Midbrain (tissue), 1 donor: ENCODE results near the gene PAX6.

Experiments
- DNase-seq: peaks from one replicate; lab custom pipeline; 2025; lab: John Stamatoyannopoulos, UW

The PAX6 gene

GRCh38 chr11:31797190-31798056 lies 13.7 kb downstream of the PAX6 start:
- DNase-seq, result no peak

DNA sequence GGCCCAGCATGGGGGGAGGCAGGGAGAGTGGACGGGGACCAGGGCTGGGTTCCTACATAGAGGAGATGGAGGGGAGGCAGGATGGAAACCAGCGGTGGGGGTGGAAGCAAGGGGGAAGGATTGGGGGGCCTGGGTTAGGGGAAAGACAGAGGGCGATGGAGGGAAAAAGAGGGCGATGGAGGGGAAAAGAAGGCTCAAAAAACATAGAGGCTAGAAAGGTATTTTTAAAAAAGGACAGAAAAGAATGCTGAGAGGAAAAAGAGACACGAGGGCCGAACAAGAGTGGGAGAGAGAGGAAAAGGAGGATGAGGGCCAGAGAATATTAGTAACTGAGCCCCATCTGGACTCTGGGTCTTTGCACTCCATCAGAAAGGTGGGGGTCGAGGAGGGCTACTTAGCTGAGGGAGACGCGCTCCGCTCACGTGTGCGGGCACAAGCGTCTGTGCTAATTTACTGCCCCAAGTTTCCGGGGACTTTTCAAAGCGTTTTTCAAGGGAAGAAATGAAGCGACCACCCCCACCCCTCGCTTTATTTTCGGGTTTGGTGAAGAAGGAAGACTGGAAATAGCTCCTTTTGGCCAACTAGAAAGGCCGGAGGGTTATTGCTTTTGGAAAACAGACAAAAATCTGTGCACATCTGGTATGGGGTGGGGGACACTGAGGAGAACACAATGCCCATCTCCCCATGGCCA lies 14.5 kb downstream of the PAX6 start:
- no peak for DNase-seq

GRCh38 chr11:31795706-31796498 lies 15.2 kb downstream of the PAX6 start:
- DNase-seq, result no peak

GRCh38 chr11:31794548-31794947 lies 16.6 kb downstream of the PAX6 start:
- no peak for DNase-seq

DNA sequence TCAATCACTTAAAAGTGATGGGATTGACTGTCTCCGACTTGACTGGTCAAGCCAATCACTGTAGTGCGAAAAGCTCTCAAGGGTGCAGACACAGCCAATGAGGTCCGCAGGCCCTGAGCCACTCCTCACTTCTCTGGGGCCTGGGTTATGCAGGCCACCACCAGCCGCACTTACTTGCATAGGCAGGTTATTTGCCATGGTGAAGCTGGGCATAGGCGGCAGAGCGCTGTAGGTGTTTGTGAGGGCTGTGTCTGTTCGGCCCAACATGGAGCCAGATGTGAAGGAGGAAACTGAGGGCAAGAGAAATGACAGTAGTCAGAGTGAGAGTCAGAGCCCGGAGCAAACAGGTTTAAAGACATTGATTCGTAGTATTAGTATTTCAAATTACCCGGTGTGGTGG lies 17.9 kb downstream of the PAX6 start:
- DNase-seq, result no peak

- no peak for DNase-seq
Measured at GRCh38 chr11:31792456-31792855, 18.7 kb downstream of the PAX6 start.

- DNase-seq, result no peak
Measured at GRCh38 chr11:31792036-31792435, 19.1 kb downstream of the PAX6 start.

- no peak for DNase-seq
Measured at GRCh38 chr11:31790649-31791048, 20.5 kb downstream of the PAX6 start.

GRCh38 chr11:31788085-31788484 lies 23.0 kb downstream of the PAX6 start:
- DNase-seq, result no peak

DNA sequence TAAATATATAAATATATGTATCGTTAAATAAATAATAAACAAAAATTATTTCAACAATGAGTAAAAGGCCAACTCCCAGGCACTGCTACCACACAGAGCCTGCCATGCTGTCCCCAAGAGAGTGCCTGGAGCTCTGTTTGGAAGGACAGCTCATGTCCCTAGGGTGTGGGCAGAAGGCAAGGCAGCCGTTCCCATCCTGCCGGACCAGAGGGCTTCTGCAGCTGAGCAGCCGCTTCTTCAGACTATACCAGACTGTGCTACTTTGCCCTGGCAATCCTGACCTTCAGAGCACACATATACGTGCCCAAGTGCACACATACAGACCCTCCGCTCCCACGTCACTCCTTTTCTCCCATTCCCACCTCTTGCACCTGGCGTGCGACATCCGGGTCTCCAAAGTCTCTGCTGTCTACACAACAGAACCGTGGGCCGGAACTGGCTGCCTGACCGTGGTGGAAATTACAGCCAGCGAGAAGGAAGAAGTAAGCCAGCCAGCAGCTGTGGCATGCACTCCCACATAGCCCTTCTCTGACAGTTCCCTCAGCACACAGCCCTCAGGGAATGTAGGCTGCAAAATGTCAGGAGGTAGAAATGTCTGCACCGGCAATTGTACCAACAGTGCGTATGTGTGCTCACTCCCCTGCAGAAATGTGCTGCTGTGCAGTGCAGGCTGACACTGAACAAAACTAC lies 24.0 kb downstream of the PAX6 start:
- no peak for DNase-seq

DNA sequence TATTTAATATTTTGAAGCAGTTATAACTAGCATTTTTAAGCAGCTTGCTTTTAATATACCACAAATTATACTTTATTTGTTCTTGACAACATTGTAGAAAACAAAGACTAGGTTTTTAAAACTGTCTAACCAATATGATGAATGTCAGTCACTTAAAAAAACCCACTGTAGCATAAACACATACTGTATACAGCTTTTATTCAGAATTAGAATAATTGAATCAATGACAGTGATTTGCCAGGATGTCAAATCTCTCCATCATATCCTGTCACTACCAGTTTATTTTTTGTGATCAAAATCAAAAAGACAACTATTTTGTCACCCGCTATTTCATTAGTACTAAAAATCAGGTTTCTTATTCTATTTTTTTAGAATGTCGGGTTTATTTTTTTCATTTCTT lies 26.5 kb downstream of the PAX6 start:
- no peak for DNase-seq

DNA sequence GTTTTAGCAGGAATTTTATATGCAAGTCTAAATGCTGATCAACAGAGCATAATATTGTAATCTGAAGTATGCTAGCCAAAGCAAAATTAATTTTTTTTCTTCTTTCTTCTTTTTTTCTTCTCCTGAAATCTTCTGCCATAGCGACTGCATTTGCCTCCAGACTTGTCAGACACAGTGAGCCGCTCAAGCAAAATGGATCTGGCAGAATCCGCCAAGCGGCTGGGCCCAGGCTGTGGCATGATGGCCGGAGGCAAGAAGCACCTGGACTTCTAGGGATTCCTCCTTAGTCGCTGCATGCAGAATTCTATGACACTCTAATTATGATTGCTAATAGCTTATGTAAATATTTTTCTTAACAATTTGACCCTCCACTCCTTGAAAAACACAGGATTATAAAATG lies 27.9 kb downstream of the PAX6 start:
- no peak for DNase-seq

- no peak for DNase-seq
Measured at GRCh38 chr11:31782257-31782656, 28.9 kb downstream of the PAX6 start.

GRCh38 chr11:31780480-31780971 lies 30.6 kb downstream of the PAX6 start:
- no peak for DNase-seq

DNA sequence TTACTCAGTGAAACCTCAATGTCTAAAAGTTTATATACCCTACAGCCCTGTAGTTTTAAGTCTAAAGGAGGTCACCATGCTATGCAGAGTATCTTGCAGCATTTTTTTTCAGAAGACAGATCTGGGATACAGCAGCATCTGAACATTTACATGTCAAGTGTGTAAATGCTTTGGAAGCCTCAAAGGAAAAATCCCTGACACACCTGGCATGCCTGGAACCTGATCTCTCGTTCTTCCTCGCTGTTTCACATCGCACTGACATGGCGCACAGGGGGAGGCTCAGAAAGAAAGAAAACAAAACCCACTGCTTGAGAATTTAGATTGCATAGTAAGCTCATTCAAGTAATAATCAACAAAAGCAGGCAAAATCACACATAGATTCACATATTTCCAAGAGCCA lies 31.0 kb downstream of the PAX6 start:
- DNase-seq, result no peak

DNA sequence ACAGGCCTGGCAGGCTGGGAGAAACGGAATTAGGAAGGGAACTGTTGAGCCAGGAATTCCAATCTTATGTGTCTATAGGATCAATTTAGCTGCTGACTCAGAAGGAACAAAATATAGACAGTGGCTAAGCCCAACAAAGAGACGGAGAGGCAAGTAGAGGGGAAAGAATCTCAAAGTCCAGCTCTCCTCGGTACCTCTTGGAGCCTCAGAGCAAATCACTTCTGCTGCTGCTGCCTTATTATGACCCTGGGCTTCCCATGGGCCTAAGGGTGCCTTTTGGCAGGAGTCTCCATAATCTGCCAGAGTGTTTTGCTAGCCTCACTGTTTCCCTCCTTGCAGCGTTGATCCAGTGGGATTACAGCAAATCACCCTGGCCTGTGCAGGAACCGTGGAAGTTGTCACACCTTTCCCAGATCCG lies 31.7 kb downstream of the PAX6 start:
- no peak for DNase-seq

- DNase-seq, result no peak
Measured at GRCh38 chr11:31772412-31772811, 38.7 kb downstream of the PAX6 start.

DNA sequence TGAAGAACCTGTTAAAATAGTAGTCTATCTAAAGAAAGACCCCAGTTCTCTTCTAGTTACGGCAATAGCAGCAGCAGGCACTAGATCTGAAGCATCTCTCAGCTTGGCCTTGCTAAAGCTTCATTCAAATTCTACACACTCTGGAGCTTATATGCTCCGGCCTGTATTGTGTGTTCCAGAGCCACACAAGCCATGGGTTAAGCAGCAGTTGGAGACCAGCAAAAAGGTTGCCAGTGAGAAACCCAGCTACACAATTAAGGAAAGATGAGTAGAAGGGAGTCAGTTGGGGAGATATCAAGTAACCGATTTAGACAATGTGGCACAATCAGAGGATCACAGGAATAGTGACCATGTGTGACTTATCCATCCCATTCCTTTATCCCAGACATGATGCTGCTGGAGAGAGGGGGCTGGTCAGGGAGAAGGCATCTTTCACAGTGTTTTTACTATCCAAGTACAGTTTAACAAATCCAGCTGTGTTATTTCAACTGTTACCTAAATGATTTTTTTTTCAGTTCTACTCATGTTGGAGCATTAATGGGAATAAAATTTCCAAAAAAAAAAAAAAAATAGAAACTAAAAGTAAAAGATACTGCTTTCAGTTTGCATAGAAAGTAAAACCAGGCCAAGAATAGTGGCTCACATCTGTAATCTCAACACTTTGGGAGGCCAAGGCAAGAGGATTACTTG lies 41.0 kb downstream of the PAX6 start:
- DNase-seq, result no peak

DNA sequence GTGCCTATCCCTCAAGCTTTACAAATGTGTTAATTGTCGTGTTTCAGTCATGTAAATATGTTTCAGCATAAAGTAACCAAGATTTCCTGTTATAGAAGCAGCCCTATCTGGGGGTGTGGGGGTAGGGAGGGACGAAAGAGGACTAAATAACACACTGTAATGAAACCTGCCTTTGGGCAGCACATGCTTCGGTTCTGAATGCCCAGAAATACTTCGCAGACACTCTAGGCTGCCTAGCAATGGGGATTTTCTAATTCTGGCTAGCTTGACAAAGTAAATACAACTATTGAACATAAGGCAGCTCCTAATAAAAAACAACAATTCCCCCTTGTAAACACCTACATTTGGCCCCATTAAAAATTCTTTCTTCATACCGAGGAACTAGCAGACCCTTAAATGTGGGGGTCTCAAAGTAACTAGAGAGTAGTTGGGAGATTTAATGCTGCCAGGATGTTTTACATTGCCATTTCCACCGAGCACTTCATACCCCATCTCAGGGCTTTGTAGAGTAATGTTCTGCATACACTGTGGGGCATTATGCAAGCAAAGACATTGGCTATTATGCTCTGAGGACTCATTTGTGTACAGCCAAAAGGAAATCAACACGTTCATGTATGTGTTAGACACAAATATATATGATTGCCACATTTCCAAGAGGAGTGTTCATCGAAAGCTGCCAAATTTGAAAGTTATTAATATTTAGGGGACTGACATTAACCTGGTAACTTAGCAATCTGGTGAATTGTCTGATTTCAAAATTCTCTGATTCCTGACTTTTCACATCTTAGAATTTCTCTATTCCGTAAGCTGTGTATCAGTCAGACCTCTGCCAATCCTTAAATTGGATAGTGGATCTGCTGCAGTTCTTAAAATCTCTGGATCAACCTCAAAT lies 42.1 kb downstream of the PAX6 start:
- peak; percentile 28 for DNase-seq

GRCh38 chr11:31767685-31768084 lies 43.4 kb downstream of the PAX6 start:
- no peak for DNase-seq
